NT2/D1 (cell line): Measurements from ENCODE around the gene ADCY9.
"Not testable (repeated sequence)": the region's sequence is repeated elsewhere in the genome, so short reads cannot be mapped to it uniquely, and the experiment has no call there.

ENCODE experiments used
- SUZ12 ChIP-seq: IDR thresholded peaks from 2 replicates; pipeline ENCODE4 v1.6.1; 2011; ENCODE audit not compliant: insufficient read length, insufficient read depth; ENCODE audit errors: extremely low read depth
- ZNF274 ChIP-seq: IDR thresholded peaks from 2 replicates; pipeline ENCODE4 v1.6.1; 2011; ENCODE audit warnings: mild to moderate bottlenecking, low read depth, low read length

- not testable (repeated sequence) for TF ChIP-seq SUZ12, ZNF274
These were observed 40.3 kb upstream of the ADCY9 start for GRCh38 chr16:4156503-4156902.
